22Rv1 (cell line): ENCODE results near the gene ADCY10.

Experiments
- H3K27ac ChIP-seq: fragments of 450-650 bp; 2 replicates; pipeline ENCODE4 v1.5.1; 2017
- ZFX ChIP-seq: fragments of 450-650 bp; IDR thresholded peaks from 2 replicates; pipeline ENCODE4 v1.6.1; 2017; ENCODE audit warnings: antibody characterized with exemption, borderline replicate concordance
- TF ChIP-seq, protein P1 (sequence below): fragments of 450-650 bp; IDR thresholded peaks from 2 replicates; pipeline ENCODE4 v1.5.1; 2017; ENCODE audit warnings: mild to moderate bottlenecking

The ADCY10 gene

DNA sequence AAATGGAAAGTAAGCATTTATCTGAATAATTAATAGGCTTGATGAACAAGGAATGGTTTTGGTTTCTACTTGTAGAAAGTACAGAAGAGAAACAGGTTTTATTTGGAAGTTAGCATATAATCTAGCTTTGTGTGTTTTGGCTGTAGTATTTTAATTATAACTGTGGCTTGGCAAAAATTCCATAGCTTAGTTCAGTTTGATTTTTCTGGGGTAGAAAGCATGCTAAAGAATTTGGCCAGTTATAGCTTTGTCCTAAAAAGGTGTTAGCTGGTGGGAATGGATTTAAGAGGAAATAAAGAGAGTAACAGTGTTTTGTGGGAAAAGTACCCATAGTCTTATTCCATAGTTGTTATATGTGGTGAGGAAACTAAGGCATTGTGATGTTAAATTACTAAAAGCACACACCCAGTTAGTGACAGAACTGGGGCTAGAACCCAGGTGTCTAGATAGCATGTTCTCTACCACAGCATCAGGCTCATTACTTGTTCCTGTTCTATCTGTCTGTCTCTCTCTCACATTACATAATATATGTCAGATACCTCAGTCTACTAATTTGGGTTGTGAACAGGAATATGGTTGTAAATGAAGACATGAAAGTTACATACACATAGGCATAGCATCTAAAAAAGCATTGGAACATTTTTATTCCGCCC, 137.2 kb downstream of the ADCY10 start:
- TF ChIP-seq, protein P1, sequence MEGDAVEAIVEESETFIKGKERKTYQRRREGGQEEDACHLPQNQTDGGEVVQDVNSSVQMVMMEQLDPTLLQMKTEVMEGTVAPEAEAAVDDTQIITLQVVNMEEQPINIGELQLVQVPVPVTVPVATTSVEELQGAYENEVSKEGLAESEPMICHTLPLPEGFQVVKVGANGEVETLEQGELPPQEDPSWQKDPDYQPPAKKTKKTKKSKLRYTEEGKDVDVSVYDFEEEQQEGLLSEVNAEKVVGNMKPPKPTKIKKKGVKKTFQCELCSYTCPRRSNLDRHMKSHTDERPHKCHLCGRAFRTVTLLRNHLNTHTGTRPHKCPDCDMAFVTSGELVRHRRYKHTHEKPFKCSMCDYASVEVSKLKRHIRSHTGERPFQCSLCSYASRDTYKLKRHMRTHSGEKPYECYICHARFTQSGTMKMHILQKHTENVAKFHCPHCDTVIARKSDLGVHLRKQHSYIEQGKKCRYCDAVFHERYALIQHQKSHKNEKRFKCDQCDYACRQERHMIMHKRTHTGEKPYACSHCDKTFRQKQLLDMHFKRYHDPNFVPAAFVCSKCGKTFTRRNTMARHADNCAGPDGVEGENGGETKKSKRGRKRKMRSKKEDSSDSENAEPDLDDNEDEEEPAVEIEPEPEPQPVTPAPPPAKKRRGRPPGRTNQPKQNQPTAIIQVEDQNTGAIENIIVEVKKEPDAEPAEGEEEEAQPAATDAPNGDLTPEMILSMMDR = no peak
- TF ChIP-seq ZFX = no peak
- no peak overlapping the region for H3K27ac ChIP-seq

DNA sequence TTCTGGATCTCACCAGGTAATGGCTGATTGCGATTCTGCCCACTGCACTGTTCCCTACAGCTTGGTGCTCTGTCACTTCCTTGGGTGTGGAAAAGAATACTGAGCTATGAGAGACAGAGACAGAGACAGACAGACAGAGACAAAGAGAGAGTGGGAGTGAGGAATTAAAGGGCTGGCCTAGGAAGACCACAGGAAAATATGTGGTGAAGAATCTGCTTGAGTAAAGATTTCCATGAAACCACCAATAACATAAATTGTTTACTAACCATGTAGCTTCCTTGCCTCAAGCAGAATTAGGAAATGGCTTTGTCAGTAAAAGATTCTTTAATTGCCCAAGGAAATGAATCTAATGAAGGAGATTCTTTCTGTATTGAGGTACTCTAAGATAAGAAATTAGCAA, 137.8 kb downstream of the ADCY10 start:
- TF ChIP-seq, protein P1 = no peak
- no peak for TF ChIP-seq ZFX
- H3K27ac ChIP-seq = no peak overlapping the region

DNA sequence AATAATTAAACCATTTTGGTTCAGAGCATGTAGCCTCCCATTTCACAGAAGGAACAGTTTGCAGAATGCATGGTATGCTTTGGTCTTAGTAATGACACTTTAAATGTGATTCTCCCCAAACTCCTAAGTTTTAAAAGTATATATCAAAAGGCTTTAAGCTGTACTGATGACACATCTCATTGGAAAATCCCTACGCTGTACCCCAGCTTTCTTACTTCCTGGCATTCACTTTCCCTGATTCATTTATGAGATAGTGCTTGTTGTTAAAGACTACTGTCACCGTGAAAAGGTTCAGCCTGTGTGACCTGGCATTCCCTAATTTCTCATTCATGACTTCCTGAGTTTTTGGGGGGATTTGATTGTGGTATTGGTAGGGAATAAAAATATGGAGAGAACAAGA, 138.8 kb downstream of the ADCY10 start:
- no peak overlapping the region for H3K27ac ChIP-seq
- no peak for TF ChIP-seq ZFX
- TF ChIP-seq, protein P1 = no peak

DNA sequence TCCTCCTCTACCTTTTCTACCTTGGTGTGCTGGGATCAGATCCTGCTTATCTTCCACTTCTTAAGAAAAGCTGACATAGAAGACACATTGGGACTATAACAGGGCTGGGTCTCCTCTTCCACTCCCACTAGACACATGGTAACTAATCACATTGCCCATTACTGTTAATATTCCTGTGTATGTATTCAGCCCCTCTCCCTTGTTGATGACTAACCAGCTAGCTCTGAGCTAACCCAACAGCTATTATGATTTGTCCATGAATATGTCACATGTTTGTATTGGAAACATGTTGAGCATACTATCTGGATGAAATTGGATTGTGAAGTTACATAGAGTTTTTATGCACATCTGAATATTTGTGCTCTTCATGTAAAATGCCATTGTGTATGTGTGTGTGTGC, 139.2 kb downstream of the ADCY10 start:
- TF ChIP-seq, protein P1 = no peak
- TF ChIP-seq ZFX = no peak
- no peak overlapping the region for H3K27ac ChIP-seq

DNA sequence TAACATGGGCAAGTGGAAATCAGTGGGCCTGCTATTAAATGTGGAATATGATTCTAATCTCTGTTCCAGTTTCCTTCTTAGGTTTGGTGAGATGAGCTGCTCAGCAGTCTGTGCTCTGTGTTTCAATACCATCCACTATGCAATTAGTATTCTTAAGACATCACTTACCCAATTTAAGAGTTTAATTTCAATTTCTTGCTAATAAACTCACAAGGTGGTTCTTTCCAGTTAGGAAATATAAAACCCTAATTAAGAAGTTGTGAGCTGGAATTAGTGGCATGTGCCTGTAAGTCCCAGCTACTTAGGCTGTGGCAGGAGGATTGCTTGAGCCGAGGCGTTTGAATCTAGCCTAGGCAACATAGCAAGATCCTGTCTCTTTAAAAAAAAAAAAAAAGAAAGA, 140.4 kb downstream of the ADCY10 start:
- TF ChIP-seq, protein P1 = no peak
- no peak for TF ChIP-seq ZFX
- no peak overlapping the region for H3K27ac ChIP-seq

DNA sequence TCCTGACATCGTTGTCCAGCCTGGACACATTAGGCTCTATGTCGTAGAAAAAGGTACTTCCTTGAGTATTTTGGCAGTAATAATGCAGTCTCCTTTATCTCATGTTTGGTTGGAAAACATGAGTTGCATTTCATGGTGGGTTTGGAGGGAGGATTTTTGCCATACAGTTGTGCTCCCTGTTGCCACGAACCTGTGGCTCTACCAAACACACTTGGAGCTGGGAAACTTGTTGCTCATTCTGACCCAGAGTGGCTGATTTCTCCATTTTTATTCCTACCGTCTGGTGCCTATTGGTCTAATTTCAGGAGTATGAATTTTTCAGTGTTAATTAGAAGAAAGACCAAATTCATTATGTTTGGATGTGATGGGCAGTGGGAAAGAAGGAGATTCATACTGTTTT, 141.5 kb downstream of the ADCY10 start:
- no peak overlapping the region for H3K27ac ChIP-seq
- TF ChIP-seq, protein P1 = no peak
- no peak for TF ChIP-seq ZFX

DNA sequence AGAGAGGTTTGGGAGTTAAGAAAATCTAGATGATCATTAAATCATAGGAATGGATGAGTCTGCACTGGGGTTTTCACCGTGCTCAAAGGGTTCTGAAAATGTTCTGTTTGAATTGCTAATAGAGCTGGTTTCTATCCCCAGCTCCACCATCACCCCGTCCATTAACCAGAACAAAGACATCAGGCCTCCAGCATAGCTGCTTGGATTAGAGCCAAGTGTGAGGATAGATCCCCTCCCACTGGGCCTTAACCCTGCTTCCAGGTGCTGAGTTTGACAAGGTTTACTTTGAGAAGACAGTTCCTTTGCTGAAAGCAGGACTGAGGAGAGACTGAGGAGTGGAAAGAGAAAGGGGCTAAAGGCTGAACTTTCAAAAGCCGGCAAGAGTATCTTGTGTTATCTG, 143.8 kb downstream of the ADCY10 start:
- no peak overlapping the region for H3K27ac ChIP-seq
- TF ChIP-seq ZFX = no peak
- TF ChIP-seq, protein P1 = no peak
